Calu3 (cell line): ENCODE measurements around the gene PYGO1. TPM values are rescaled to one million over a fixed set of nuclear protein-coding genes. Genes with fewer than 3 reads are reported as not detected.

Source experiments
- BruUV-seq: library from RNA; stranded (reverse); fragments of 400-500 nt; replicated peaks from 2 replicates; lab custom pipeline; 2021; lab: Mats Ljungman, UMichigan
- CTCF ChIA-PET: fragments of 300-600 bp; sonication (Branson Sonifier 250); formaldehyde crosslinking; loops from one replicate; lab custom pipeline; 2022; ENCODE audit warnings: antibody characterized with exemption; lab: Charles Lee
- DNase-seq: peaks from one replicate; pipeline ENCODE4 v3.0.0; 2022
- H3K27ac Mint-ChIP-seq: one replicate; pipeline ENCODE4 v1.8.0; 2022; ENCODE audit warnings: mixed read lengths; ENCODE audit not compliant: unreplicated experiment
- H3K27me3 Mint-ChIP-seq: one replicate; pipeline ENCODE4 v1.8.0; 2022; ENCODE audit warnings: mixed read lengths; ENCODE audit not compliant: unreplicated experiment
- H3K36me3 Mint-ChIP-seq: one replicate; pipeline ENCODE4 v1.8.0; 2022; ENCODE audit warnings: mild to moderate bottlenecking, moderate library complexity, mixed read lengths; ENCODE audit not compliant: insufficient read depth, unreplicated experiment
- H3K4me1 Mint-ChIP-seq: one replicate; pipeline ENCODE4 v1.8.0; 2022; ENCODE audit warnings: mild to moderate bottlenecking, low read depth, mixed read lengths; ENCODE audit not compliant: unreplicated experiment
- H3K4me3 Mint-ChIP-seq: one replicate; pipeline ENCODE4 v1.8.0; 2022; ENCODE audit warnings: mild to moderate bottlenecking, low read depth, moderate library complexity, mixed read lengths; ENCODE audit not compliant: unreplicated experiment
- H3K9me3 Mint-ChIP-seq: one replicate; pipeline ENCODE4 v1.8.0; 2022; ENCODE audit warnings: low read depth, mixed read lengths; ENCODE audit not compliant: unreplicated experiment
- intact Hi-C: fragments of 100-400 bp; cut with micrococcal nuclease; formaldehyde crosslinking; loops from one replicate; pipeline ENCODE4 v1.10.0; 2022; ENCODE audit not compliant: unreplicated experiment
- total RNA-seq: library from RNA; stranded (reverse); gene quantifications from 2 replicates; pipeline ENCODE4 v1.2.3, GENCODE V29; 2022
- TF ChIP-seq, protein P1 (sequence below): fragments of 200-600 bp; IDR thresholded peaks from one replicate; pipeline ENCODE4 v1.8.0; 2022; ENCODE audit warnings: antibody characterized with exemption; ENCODE audit not compliant: unreplicated experiment

PYGO1 gene
- total RNA-seq, 1 experiment from 2014 or later = 2.8 TPM

DNA sequence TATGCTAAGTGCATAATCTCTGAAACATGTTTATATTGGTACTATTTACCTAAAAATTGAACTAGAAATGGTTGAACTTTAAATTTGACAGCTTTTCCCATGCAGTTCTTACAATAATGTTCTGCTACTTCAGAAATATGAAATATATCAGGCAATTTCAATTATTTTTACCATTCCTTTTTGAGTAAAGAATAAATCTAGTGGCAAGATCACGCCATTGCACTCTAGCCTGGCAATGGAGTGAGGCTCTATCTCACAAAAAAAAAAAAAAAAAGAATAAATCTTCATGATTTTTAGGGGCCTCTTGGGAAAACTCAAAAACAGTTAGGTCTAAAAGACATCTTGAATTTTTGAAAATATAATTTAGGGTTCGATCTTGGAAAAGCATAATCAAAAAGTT is 69.5 kb downstream of the PYGO1 start:
- Mint-ChIP-seq H3K27me3 (peaks cover 25% of the 10 kb centered on the region), H3K27ac (no peak overlapping the region), H3K36me3 (no peaks in the 10 kb centered on the region), H3K4me1 (no peaks in the 10 kb centered on the region), H3K4me3 (no peak overlapping the region), H3K9me3 (no peaks in the 10 kb centered on the region)
- no peak for DNase-seq
- CTCF ChIA-PET = no interaction called here
- TF ChIP-seq, protein P1, sequence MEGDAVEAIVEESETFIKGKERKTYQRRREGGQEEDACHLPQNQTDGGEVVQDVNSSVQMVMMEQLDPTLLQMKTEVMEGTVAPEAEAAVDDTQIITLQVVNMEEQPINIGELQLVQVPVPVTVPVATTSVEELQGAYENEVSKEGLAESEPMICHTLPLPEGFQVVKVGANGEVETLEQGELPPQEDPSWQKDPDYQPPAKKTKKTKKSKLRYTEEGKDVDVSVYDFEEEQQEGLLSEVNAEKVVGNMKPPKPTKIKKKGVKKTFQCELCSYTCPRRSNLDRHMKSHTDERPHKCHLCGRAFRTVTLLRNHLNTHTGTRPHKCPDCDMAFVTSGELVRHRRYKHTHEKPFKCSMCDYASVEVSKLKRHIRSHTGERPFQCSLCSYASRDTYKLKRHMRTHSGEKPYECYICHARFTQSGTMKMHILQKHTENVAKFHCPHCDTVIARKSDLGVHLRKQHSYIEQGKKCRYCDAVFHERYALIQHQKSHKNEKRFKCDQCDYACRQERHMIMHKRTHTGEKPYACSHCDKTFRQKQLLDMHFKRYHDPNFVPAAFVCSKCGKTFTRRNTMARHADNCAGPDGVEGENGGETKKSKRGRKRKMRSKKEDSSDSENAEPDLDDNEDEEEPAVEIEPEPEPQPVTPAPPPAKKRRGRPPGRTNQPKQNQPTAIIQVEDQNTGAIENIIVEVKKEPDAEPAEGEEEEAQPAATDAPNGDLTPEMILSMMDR = no peak
- intact Hi-C loops = no loop called here
- BruUV-seq = no TSS peak

DNA sequence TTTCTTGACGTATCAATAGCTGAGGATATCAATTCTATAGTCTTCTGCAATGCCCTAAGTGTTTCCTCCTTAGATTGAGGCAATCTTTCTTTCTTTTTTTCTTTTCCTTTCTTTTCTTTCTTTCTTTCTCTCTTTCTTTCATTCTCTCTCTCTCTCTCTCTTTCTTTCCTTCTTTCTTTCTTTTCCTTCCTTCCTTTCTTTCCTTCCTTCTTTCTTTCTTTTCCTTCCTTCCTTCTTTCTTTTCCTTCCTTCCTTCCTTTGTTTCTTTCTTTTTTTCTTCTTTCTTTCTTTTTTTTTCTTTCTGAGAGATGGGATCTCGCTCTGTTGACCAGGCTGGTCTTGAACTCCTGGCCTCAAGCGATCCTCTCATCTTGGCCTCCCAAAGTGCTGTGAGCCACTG is 70.1 kb downstream of the PYGO1 start:
- Mint-ChIP-seq H3K36me3 (no peaks in the 10 kb centered on the region), H3K27me3 (peaks cover 19% of the 10 kb centered on the region), H3K9me3 (no peaks in the 10 kb centered on the region), H3K4me1 (no peaks in the 10 kb centered on the region), H3K27ac (no peak overlapping the region), H3K4me3 (no peak overlapping the region)
- CTCF ChIA-PET = interaction anchor here (0.6 kb wide), 1 partner anchor 20 kb away, joined by 3 read pairs; no protein-coding TSS in a partner anchor
- BruUV-seq = no TSS peak
- intact Hi-C loops = no loop called here
- TF ChIP-seq, protein P1 = no peak
- DNase-seq = no peak

GRCh38 chr15:55515991-55516776 is 72.0 kb downstream of the PYGO1 start:
- no peak overlapping the region for H3K27ac Mint-ChIP-seq

GRCh38 chr15:55515491-55515890 is 72.7 kb downstream of the PYGO1 start:
- Mint-ChIP-seq H3K27me3 (no peaks in the 10 kb centered on the region), H3K36me3 (no peaks in the 10 kb centered on the region), H3K4me3 (no peak overlapping the region), H3K4me1 (no peaks in the 10 kb centered on the region), H3K27ac (no peak overlapping the region), H3K9me3 (no peaks in the 10 kb centered on the region)
- intact Hi-C loops = no loop called here
- CTCF ChIA-PET = interaction anchor here (2.9 kb wide), 1 partner anchor 11 kb away, joined by 10 read pairs; no protein-coding TSS in a partner anchor
- TF ChIP-seq, protein P1 = no peak
- BruUV-seq = no TSS peak
- no peak for DNase-seq

More at GRCh38 chr15:55515991-55516776, 72.0 kb downstream of the PYGO1 start:
- no peaks in the 10 kb centered on the region for H3K4me1 Mint-ChIP-seq
- CTCF ChIA-PET = interaction anchor here (2.9 kb wide), 1 partner anchor 10 kb away, joined by 10 read pairs; no protein-coding TSS in a partner anchor
- intact Hi-C loops = no loop called here
- no peaks in the 10 kb centered on the region for H3K36me3 Mint-ChIP-seq
- no peak overlapping the region for H3K4me3 Mint-ChIP-seq
- no TSS peak for BruUV-seq
- TF ChIP-seq, protein P1 = no peak
- peaks cover under 1% of the 10 kb centered on the region for H3K27me3 Mint-ChIP-seq
- no peaks in the 10 kb centered on the region for H3K9me3 Mint-ChIP-seq
- DNase-seq = no peak
